OCI-LY7 (cell line): ENCODE measurements around the gene GSC2. TPM values are rescaled to one million over a fixed set of nuclear protein-coding genes. Genes with fewer than 3 reads are reported as not detected.
"Not testable (repeated sequence)": the region's sequence is repeated elsewhere in the genome, so short reads cannot be mapped to it uniquely, and the experiment has no call there.

Source experiments
- BruUV-seq: library from RNA; stranded (reverse); fragments of 400-500 nt; replicated peaks from 2 replicates; lab custom pipeline; 2021; lab: Mats Ljungman, UMichigan
- CTCF ChIA-PET: fragments of 300-600 bp; sonication (Branson Sonifier 250); formaldehyde crosslinking; loops from one replicate; lab custom pipeline; 2022; ENCODE audit warnings: antibody characterized with exemption; ENCODE audit not compliant: unreplicated experiment; lab: Charles Lee
- POLR2A ChIA-PET: fragments of 300-600 bp; sonication (Branson Sonifier 250); formaldehyde crosslinking; loops from one replicate; lab custom pipeline; 2022; ENCODE audit warnings: antibody characterized with exemption; lab: Charles Lee
- DNase-seq: peaks from one replicate; pipeline ENCODE4 v3.0.0-alpha.2; 2015; ENCODE audit warnings: low spot score
- H2AFZ ChIP-seq: fragments of 200-600 bp; sonication (generic), shearing (Covaris generic); 2 replicates; pipeline ENCODE4 v1.6.1; 2014; ENCODE audit warnings: mild to moderate bottlenecking, antibody characterized with exemption, low read length, moderate library complexity
- H3K27ac ChIP-seq: fragments of 200-600 bp; sonication (generic); 2 replicates; pipeline ENCODE4 v1.5.1; 2014; ENCODE audit warnings: mixed run types, low read depth, mild to moderate bottlenecking, moderate library complexity, low read length, inconsistent platforms; ENCODE audit not compliant: poor library complexity, severe bottlenecking
- H3K36me3 ChIP-seq: fragments of 200-600 bp; sonication (generic); 2 replicates; pipeline ENCODE4 v1.6.1; 2014; ENCODE audit warnings: mild to moderate bottlenecking, antibody characterized with exemption, low read length, moderate library complexity, mixed read lengths; ENCODE audit not compliant: insufficient read depth
- H3K4me1 ChIP-seq: fragments of 200-600 bp; sonication (generic); 2 replicates; pipeline ENCODE4 v1.5.1; 2014; ENCODE audit warnings: mild to moderate bottlenecking, low read length; ENCODE audit not compliant: insufficient read depth, poor library complexity, severe bottlenecking
- H3K4me2 ChIP-seq: fragments of 200-600 bp; sonication (generic); 2 replicates; pipeline ENCODE4 v1.6.1; 2014; ENCODE audit warnings: mild to moderate bottlenecking, low read length
- H3K4me3 ChIP-seq: fragments of 200-600 bp; sonication (generic); 2 replicates; pipeline ENCODE4 v1.5.1; 2014; ENCODE audit warnings: mild to moderate bottlenecking, low read depth, low read length; ENCODE audit not compliant: poor library complexity, severe bottlenecking
- H3K79me2 ChIP-seq: fragments of 200-600 bp; sonication (generic); 2 replicates; pipeline ENCODE4 v1.6.1; 2016; ENCODE audit warnings: low read depth, mild to moderate bottlenecking, low read length, moderate library complexity, mixed read lengths; ENCODE audit not compliant: insufficient read depth
- H3K9me2 ChIP-seq: fragments of 200-600 bp; sonication (generic); 2 replicates; pipeline ENCODE4 v1.6.1; 2016; ENCODE audit warnings: mild to moderate bottlenecking, low read length, mixed read lengths; ENCODE audit not compliant: insufficient read depth
- H3K9me3 ChIP-seq: fragments of 200-600 bp; sonication (generic); 2 replicates; pipeline ENCODE4 v1.6.1; 2014; ENCODE audit warnings: mild to moderate bottlenecking, mixed run types, low read length, mixed read lengths
- H4K20me1 ChIP-seq: fragments of 200-600 bp; sonication (generic); 2 replicates; pipeline ENCODE4 v1.6.1; 2014; ENCODE audit warnings: mild to moderate bottlenecking, antibody characterized with exemption, low read length, moderate library complexity, mixed read lengths; ENCODE audit not compliant: insufficient read depth
- CTCF ChIP-seq: fragments of 200-600 bp; sonication (generic); conservative IDR thresholded peaks from 2 replicates; pipeline ENCODE4 v1.5.1; 2014; ENCODE audit warnings: mild to moderate bottlenecking, antibody characterized with exemption, low read length, moderate library complexity, mixed read lengths
- EZH2phosphoT487 ChIP-seq: fragments of 200-600 bp; sonication (generic); IDR thresholded peaks from 2 replicates; pipeline ENCODE4 v1.6.1; 2018; ENCODE audit warnings: low read depth, borderline replicate concordance, mild to moderate bottlenecking, mixed run types, antibody characterized with exemption, low read length, moderate library complexity, mixed read lengths
- intact Hi-C: fragments of 100-400 bp; cut with micrococcal nuclease; formaldehyde crosslinking; loops from one replicate; pipeline ENCODE4 v1.10.0; 2022; ENCODE audit not compliant: unreplicated experiment
- total RNA-seq, 2 experiments: library from RNA; depleted of rRNA in 1 of 2; stranded (reverse); fragments of >200 nt in 1 of 2; shearing (Covaris generic) in 1 of 2; gene quantifications; 2 replicates each; pipeline ENCODE4 v1.2.3, GENCODE V29; 2014 to 2022

GSC2 gene
- total RNA-seq, 2 experiments from 2014 or later: not detected

- not testable (repeated sequence) for H3K4me3 ChIP-seq, H2AFZ ChIP-seq
These were observed 6.0 kb upstream of the GSC2 start for GRCh38 chr22:19156109-19156508.

GRCh38 chr22:19152942-19153883, 3.1 kb upstream of the GSC2 start:
- no TSS peak for BruUV-seq
- Histone ChIP-seq H4K20me1 (no peaks in the 10 kb centered on the region), H3K9me2 (no peaks in the 10 kb centered on the region), H3K79me2 (no peaks in the 10 kb centered on the region), H3K4me1 (no peaks in the 10 kb centered on the region), H3K9me3 (no peaks in the 10 kb centered on the region), H2AFZ (no peak overlapping the region), H3K4me3 (no peak overlapping the region), H3K27ac (no peak overlapping the region), H3K4me2 (no peak overlapping the region), H3K36me3 (no peaks in the 10 kb centered on the region)
- CTCF ChIA-PET: no interaction called here
- intact Hi-C loops: no loop called here
- no peak for TF ChIP-seq CTCF
- TF ChIP-seq EZH2phosphoT487: no peak
- POLR2A ChIA-PET: no interaction called here
- no peak for DNase-seq

More at GRCh38 chr22:19156109-19156508, 6.0 kb upstream of the GSC2 start:
- POLR2A ChIA-PET, H3K9me2 ChIP-seq, intact Hi-C loops, H4K20me1 ChIP-seq, H3K9me3 ChIP-seq, H3K79me2 ChIP-seq, BruUV-seq, H3K4me2 ChIP-seq, H3K4me1 ChIP-seq, H3K27ac ChIP-seq, DNase-seq, H3K36me3 ChIP-seq: not testable (repeated sequence)
- CTCF ChIA-PET: interaction anchor here (0.6 kb wide), 1 partner anchor 359 kb away, joined by 4 read pairs; no protein-coding TSS in a partner anchor

- intact Hi-C loops: no loop called here
- no TSS peak for BruUV-seq
These were observed 1.5 kb upstream of the GSC2 start for GRCh38 chr22:19151329-19152191.

More at GRCh38 chr22:19151329-19152191, 1.5 kb upstream of the GSC2 start:
- Histone ChIP-seq H3K36me3 (no peaks in the 10 kb centered on the region), H3K4me2 (no peak overlapping the region), H2AFZ (no peak overlapping the region), H3K9me2 (no peaks in the 10 kb centered on the region), H3K27ac (no peak overlapping the region), H4K20me1 (no peaks in the 10 kb centered on the region), H3K79me2 (no peaks in the 10 kb centered on the region), H3K4me1 (no peaks in the 10 kb centered on the region), H3K4me3 (no peak overlapping the region), H3K9me3 (no peaks in the 10 kb centered on the region)
- ChIA-PET CTCF (no interaction called here), POLR2A (no interaction called here)
- no peak for TF ChIP-seq EZH2phosphoT487
- TF ChIP-seq CTCF: no peak
- DNase-seq: no peak
